Chondrocyte (in vitro differentiated cells): Measurements from ENCODE around the gene DUS2. TPM values are rescaled to one million over a fixed set of nuclear protein-coding genes. Genes with fewer than 3 reads are reported as not detected.

ENCODE experiments used
- DNase-seq: peaks from one replicate; pipeline ENCODE4 v3.0.0; 2021; ENCODE audit warnings: mixed read lengths, low spot score
- H3K27ac Mint-ChIP-seq: one replicate; pipeline ENCODE4 v1.8.0; 2021; ENCODE audit warnings: mild to moderate bottlenecking, moderate library complexity, mixed read lengths; ENCODE audit not compliant: unreplicated experiment
- H3K27me3 Mint-ChIP-seq: 2 replicates; pipeline ENCODE4 v1.8.0; 2021; ENCODE audit warnings: low read depth, mixed read lengths
- H3K36me3 Mint-ChIP-seq: 2 replicates; pipeline ENCODE4 v1.8.0; 2021; ENCODE audit warnings: low read depth, mixed read lengths
- H3K4me1 Mint-ChIP-seq: 2 replicates; pipeline ENCODE4 v1.8.0; 2021; ENCODE audit warnings: low read depth, mild to moderate bottlenecking, mixed read lengths
- H3K4me3 Mint-ChIP-seq: one replicate; pipeline ENCODE4 v1.8.0; 2021; ENCODE audit warnings: mild to moderate bottlenecking, moderate library complexity, mixed read lengths; ENCODE audit not compliant: unreplicated experiment
- H3K9me3 Mint-ChIP-seq: 2 replicates; pipeline ENCODE4 v1.8.0; 2021; ENCODE audit warnings: low read depth, mixed read lengths
- CTCF ChIP-seq: fragments of 200-600 bp; sonication (generic); IDR thresholded peaks from 2 replicates; pipeline ENCODE4 v1.5.0; 2021; ENCODE audit warnings: antibody characterized with exemption, mild to moderate bottlenecking, moderate library complexity
- total RNA-seq: library from RNA; stranded (reverse); gene quantifications from 3 replicates; pipeline ENCODE4 v1.2.1, GENCODE V29; 2021

The DUS2 gene
- total RNA-seq, 1 donor from 2014 or later: 12.2 TPM

- peaks cover 6% of the 10 kb centered on the region for H3K27me3 Mint-ChIP-seq
- H3K27ac Mint-ChIP-seq: no peak overlapping the region
- no peak for TF ChIP-seq CTCF
These were observed 45.4 kb upstream of the DUS2 start for GRCh38 chr16:67977469-67978227.

DNA sequence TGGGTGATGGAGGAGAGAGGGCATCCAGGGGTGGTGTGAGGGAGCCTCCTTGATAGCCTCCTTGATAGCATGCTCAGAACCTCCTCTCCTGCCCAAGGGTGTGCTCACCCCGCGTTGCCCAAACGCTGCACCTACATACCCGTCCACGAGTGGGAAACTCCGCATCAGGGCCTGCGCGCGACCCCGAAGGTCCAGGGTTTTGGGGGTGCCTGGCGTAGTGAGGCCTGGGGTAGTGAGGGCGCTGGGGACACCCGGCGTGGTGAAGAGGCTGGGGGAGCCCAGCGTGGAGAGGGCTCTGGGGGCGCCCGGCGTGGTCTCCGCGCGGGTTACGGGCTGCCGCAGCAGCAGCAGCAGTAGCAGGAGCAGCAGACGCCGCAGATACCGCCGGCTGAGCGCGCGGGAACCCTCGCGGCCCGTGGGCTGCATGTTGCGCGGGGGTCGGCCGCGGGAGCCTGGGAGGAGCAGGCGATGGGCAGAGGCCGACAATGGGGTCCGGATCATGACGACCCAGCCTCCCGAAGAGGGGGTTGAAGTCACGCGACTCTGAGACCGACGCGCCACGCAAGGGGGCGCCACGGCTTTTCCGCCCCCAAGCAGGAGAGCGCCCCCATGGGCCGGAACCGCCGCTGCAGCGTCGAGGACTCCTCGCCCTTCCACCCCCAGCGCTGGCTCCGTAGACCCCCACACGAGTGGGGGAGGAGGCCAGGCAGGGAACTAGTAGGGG lies 43.0 kb upstream of the DUS2 start, which contains the start of gene DPEP3:
Gene DPEP3, minus strand, starts transcription at position 545 of the 724 bp plus-strand sequence. Its CDS starts 119 bp downstream, at position 426.
- Mint-ChIP-seq H3K4me3 (no peak within 1 kb of the TSS), H3K27me3 (peaks cover 6% of the 10 kb centered on the region), H3K27ac (no peak within 1 kb of the TSS), H3K4me1 (no peaks in the 10 kb centered on the region), H3K9me3 (no peaks in the 10 kb centered on the region), H3K36me3 (no peaks in the 10 kb centered on the region)
- TF ChIP-seq CTCF: peak; percentile 34
- DNase-seq: peak; percentile 86

More at GRCh38 chr16:67977469-67978227, 45.4 kb upstream of the DUS2 start:
- no peak overlapping the region for H3K4me3 Mint-ChIP-seq
- H3K4me1 Mint-ChIP-seq: no peaks in the 10 kb centered on the region
- DNase-seq: no peak
- no peaks in the 10 kb centered on the region for H3K9me3 Mint-ChIP-seq
- no peaks in the 10 kb centered on the region for H3K36me3 Mint-ChIP-seq

DNA sequence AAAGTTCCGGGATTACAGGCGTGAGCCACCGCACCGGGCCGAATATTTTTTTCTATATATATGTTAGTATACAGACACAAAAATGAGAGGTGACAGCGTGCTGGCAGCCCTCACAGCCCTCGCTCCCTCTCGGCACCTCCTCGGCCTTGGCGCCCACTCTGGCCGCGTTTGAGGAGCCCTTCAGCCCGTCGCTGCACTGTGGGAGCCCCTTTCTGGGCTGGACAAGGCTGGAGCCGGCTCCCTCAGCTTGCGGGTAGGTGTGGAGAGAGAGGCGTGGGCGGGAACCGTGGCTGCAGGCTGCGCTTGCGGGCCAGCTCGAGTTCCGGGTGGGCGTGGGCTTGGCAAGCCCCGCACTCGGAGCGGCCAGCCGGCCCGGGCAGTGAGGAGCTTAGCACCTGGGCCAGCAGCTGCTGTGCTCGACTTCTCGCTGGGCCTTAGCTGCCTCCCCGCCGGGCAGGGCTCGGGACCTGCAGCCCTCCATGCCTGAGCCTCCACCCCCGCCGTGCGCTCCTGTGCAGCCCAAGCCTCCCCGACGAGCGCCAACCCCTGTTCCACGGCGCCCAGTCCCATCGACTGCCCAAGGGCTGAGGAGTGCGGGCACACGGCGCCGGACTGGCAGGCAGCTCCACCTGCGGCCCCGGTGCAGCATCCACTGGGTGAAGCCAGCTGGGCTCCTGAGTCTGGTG lies 40.9 kb upstream of the DUS2 start:
- no peak for TF ChIP-seq CTCF
- H3K27ac Mint-ChIP-seq: no peak overlapping the region

DNA sequence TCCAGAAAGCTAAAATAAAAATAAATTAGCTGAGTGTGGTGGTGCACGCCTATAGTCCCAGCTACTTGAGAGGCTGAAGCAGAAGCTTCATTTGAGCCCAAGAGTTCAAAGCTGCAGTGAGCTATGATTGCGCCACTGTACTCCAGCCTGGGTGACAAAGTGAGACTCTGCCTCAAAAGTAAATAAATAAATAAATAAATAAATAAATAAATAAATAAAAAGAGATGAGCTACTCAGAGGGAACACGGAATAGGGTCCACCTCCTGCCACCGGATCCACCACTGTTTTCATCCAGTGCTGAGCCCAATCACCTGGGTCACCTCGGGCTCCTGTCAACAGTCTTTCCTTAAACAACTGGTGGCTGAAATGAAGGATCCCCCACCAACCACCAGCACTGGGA lies 36.1 kb upstream of the DUS2 start:
- no peaks in the 10 kb centered on the region for H3K27me3 Mint-ChIP-seq
- H3K4me3 Mint-ChIP-seq: no peak overlapping the region
- no peaks in the 10 kb centered on the region for H3K4me1 Mint-ChIP-seq
- H3K27ac Mint-ChIP-seq: no peak overlapping the region
- TF ChIP-seq CTCF: no peak
- no peaks in the 10 kb centered on the region for H3K9me3 Mint-ChIP-seq
- no peak for DNase-seq
- no peaks in the 10 kb centered on the region for H3K36me3 Mint-ChIP-seq

More for the DNA sequence above, 40.9 kb upstream of the DUS2 start:
- Mint-ChIP-seq H3K9me3 (no peaks in the 10 kb centered on the region), H3K36me3 (no peaks in the 10 kb centered on the region), H3K27me3 (peaks cover 6% of the 10 kb centered on the region), H3K4me3 (no peak overlapping the region), H3K4me1 (no peaks in the 10 kb centered on the region)
- peak; percentile 75 for DNase-seq
